Measurements from ENCODE around the gene PRTFDC1. TPM values are rescaled to one million over a fixed set of nuclear protein-coding genes. Genes with fewer than 3 reads are reported as not detected.
A peak's percentile ranks its signal among the peaks of the same experiment; 100 is the strongest.

The PRTFDC1 gene
- total and polyA plus RNA-seq, 2 donors from 2014 or later, result 3.8 to 6.1 TPM

DNA sequence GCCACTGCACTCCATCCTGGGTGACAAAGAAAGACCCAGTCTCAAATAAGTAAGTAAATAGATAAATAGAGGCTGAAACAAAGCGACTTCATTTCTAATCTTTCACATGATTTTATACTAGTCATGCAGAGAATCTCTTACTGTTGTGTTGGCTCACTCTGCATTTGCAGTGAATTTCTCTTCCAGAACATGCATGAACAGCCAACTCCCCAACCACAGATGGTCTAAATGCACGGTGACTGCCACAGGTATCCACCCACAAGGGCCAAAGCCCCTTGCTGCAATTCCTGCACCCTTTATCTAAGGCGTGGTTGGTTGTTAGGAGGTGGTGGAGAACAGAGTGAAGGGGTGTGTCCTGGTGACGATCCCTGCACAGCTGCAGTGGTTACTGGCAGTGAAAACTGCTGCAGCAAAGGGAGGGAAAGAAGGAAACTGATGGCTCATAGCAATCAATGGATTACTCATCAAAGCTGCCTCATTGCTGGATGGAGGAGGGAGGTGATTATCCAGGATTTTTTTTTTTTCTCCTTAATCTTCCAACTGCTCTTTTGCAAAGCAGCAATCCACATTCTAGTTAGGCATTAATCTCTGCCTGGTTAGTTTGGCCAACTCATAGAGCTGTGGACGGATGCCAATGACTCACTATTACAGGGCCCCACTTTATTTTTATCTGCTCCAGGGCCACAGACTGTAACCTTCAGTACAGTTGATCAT, 50.6 kb downstream of the PRTFDC1 start:
- intact Hi-C loops (cut with DNase I), result no loop called here
- TF ChIP-seq, protein P1, sequence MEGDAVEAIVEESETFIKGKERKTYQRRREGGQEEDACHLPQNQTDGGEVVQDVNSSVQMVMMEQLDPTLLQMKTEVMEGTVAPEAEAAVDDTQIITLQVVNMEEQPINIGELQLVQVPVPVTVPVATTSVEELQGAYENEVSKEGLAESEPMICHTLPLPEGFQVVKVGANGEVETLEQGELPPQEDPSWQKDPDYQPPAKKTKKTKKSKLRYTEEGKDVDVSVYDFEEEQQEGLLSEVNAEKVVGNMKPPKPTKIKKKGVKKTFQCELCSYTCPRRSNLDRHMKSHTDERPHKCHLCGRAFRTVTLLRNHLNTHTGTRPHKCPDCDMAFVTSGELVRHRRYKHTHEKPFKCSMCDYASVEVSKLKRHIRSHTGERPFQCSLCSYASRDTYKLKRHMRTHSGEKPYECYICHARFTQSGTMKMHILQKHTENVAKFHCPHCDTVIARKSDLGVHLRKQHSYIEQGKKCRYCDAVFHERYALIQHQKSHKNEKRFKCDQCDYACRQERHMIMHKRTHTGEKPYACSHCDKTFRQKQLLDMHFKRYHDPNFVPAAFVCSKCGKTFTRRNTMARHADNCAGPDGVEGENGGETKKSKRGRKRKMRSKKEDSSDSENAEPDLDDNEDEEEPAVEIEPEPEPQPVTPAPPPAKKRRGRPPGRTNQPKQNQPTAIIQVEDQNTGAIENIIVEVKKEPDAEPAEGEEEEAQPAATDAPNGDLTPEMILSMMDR (IDR thresholded peaks at IDR 0.05; ENCODE audit: borderline replicate concordance, extremely low read depth, insufficient read depth), result no peak
- DNase-seq (peak in 3 of 5 donors; percentile 17 to 50 (median 39)), FAIRE-seq (peak; percentile 44)
- Histone ChIP-seq H3K27ac (ENCODE audit: low read depth in 2 of 2, low read length in 2 of 2) (peak overlapping the region in 1 of 2 donors; percentile 42), H3K9me3 (ENCODE audit: control insufficient read depth in 2 of 3, insufficient read depth in 1 of 3, low read length in 3 of 3) (no peaks in the 10 kb centered on the region), H3K9ac (ENCODE audit: low read length in 3 of 3) (no peak overlapping the region), H3K36me3 (ENCODE audit: control insufficient read depth in 2 of 3, insufficient read depth in 3 of 3, low read length in 3 of 3) (no peaks in the 10 kb centered on the region), H3K27me3 (ENCODE audit: control insufficient read depth, insufficient read depth, low read length) (no peaks in the 10 kb centered on the region), H3K4me3 (ENCODE audit: low read length in 3 of 3) (peak overlapping the region in 1 of 3 donors; percentile 25), H3K4me1 (ENCODE audit: control insufficient read depth in 2 of 3, insufficient read depth in 2 of 3, low read depth in 1 of 3, low read length in 3 of 3) (peaks cover 0 to 9% (median 4%) of the 10 kb centered on the region in 3 donors)

DNA sequence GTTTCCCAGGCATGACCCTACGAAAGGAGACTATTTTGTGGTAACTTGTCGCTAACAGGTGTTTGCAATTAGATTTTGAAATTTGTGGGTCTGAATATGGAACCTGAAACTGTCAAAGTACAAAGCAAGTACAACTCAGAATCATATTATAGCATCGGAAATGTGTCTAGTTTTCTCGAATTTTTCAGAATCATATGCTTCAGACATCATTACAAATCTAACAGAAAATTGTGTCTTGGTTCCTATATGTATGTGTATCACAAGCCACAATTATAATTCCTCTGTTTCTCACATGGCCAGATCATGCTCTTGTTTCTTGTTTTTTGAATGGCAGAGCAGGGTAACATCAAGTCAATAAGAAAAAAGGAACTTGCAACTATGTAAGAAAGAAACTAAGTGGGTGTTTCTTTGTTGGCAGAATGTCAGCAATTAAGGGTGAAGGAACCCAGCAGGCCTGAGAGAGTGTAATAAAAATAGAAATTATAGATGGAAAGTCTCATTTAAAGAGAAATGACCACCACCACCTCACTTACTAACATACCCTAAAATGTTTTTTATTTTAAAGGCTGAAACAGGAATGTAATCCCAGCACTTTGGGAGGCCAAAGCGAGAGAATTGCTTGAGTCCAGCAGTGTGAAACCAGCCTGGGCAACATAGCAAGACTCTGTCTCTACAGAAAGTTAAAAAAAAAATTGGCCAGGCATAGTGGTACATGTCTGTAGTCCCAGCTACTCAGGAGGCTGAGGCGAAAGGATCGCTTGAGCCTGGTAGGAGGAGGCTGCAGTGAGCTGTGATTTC, 51.3 kb downstream of the PRTFDC1 start:
- no peaks in the 10 kb centered on the region for H3K27me3 ChIP-seq (ENCODE audit: control insufficient read depth, insufficient read depth, low read length)
- no peak overlapping the region for H3K9ac ChIP-seq (ENCODE audit: low read length in 3 of 3)
- no peak for FAIRE-seq
- H3K9me3 ChIP-seq (ENCODE audit: control insufficient read depth in 2 of 3, insufficient read depth in 1 of 3, low read length in 3 of 3), result no peaks in the 10 kb centered on the region
- peak in 1 of 5 donors; percentile 70 for DNase-seq
- H3K4me1 ChIP-seq (ENCODE audit: control insufficient read depth in 2 of 3, insufficient read depth in 2 of 3, low read depth in 1 of 3, low read length in 3 of 3), result peaks cover 0 to 9% (median 4%) of the 10 kb centered on the region in 3 donors
- intact Hi-C loops (cut with DNase I), result no loop called here
- TF ChIP-seq, protein P1 (IDR thresholded peaks at IDR 0.05; ENCODE audit: borderline replicate concordance, extremely low read depth, insufficient read depth), result no peak
- no peaks in the 10 kb centered on the region for H3K36me3 ChIP-seq (ENCODE audit: control insufficient read depth in 2 of 3, insufficient read depth in 3 of 3, low read length in 3 of 3)
- H3K4me3 ChIP-seq (ENCODE audit: low read length in 3 of 3), result no peak overlapping the region
- no peak overlapping the region for H3K27ac ChIP-seq (ENCODE audit: low read depth in 2 of 2, low read length in 2 of 2)

DNA sequence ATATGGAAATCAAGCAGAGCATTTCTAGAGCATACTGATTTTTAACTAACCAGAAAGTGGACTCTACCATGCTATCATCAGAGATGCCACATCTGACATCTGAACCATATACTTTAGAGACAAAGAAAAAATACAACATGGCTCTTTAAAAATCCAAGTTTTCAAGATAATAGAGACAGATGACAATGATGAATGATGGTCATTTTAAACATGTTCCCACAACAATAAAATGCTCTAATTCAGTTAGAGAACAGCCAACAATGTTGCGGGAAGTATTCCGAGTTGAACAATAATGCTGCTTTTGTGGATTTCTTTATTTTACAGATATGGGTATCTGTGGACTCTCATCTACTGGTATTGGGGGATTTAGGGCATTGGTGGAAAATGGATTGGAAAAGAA, 52.8 kb downstream of the PRTFDC1 start:
- Histone ChIP-seq H3K4me1 (ENCODE audit: control insufficient read depth in 2 of 3, insufficient read depth in 2 of 3, low read depth in 1 of 3, low read length in 3 of 3) (peaks cover 0 to 9% (median 4%) of the 10 kb centered on the region in 3 donors), H3K9ac (ENCODE audit: low read length in 3 of 3) (no peak overlapping the region), H3K36me3 (ENCODE audit: control insufficient read depth in 2 of 3, insufficient read depth in 3 of 3, low read length in 3 of 3) (no peaks in the 10 kb centered on the region), H3K27me3 (ENCODE audit: control insufficient read depth, insufficient read depth, low read length) (no peaks in the 10 kb centered on the region), H3K9me3 (ENCODE audit: control insufficient read depth in 2 of 3, insufficient read depth in 1 of 3, low read length in 3 of 3) (no peaks in the 10 kb centered on the region), H3K4me3 (ENCODE audit: low read length in 3 of 3) (no peak overlapping the region), H3K27ac (ENCODE audit: low read depth in 2 of 2, low read length in 2 of 2) (no peak overlapping the region)
- TF ChIP-seq, protein P1 (IDR thresholded peaks at IDR 0.05; ENCODE audit: borderline replicate concordance, extremely low read depth, insufficient read depth), result no peak
- DNase-seq, result no peak
- intact Hi-C loops (cut with DNase I), result no loop called here
- FAIRE-seq, result no peak
